Measurements from ENCODE around the gene NAA20. TPM values are rescaled to one million over a fixed set of nuclear protein-coding genes. Genes with fewer than 3 reads are reported as not detected.

The NAA20 gene
- total RNA-seq, 1 donor from 2014 or later, result 38.9 TPM

GRCh38 chr20:20017844-20018185 is 653 bp downstream of the NAA20 start:
- H3K27ac Mint-ChIP-seq, result peak overlapping the region; percentile 73
- DNase-seq (ENCODE audit: low spot score in 2 of 2, unreplicated experiment in 2 of 2), result no peak
- no peaks in the 10 kb centered on the region for H3K36me3 Mint-ChIP-seq
- H3K4me3 Mint-ChIP-seq, result peak overlapping the region; percentile 93
- no peaks in the 10 kb centered on the region for H3K9me3 Mint-ChIP-seq
- H3K27me3 Mint-ChIP-seq (ENCODE audit: low read depth), result no peaks in the 10 kb centered on the region
- peaks cover 23% of the 10 kb centered on the region for H3K4me1 Mint-ChIP-seq
- TF ChIP-seq CTCF (IDR thresholded peaks at IDR 0.05; ENCODE audit: unreplicated experiment), result no peak

GRCh38 chr20:20018366-20018765 is 1.2 kb downstream of the NAA20 start:
- no peak for TF ChIP-seq CTCF (IDR thresholded peaks at IDR 0.05; ENCODE audit: unreplicated experiment)
- Mint-ChIP-seq H3K9me3 (no peaks in the 10 kb centered on the region), H3K27me3 (ENCODE audit: low read depth) (no peaks in the 10 kb centered on the region), H3K36me3 (peaks cover under 1% of the 10 kb centered on the region), H3K4me3 (peak overlapping the region; percentile 93), H3K4me1 (peaks cover 23% of the 10 kb centered on the region), H3K27ac (peak overlapping the region; percentile 10)
- no peak for DNase-seq (ENCODE audit: low spot score in 2 of 2, unreplicated experiment in 2 of 2)

- Mint-ChIP-seq H3K36me3 (peaks cover 6% of the 10 kb centered on the region), H3K4me1 (peaks cover 23% of the 10 kb centered on the region), H3K4me3 (peak overlapping the region; percentile 93), H3K27me3 (ENCODE audit: low read depth) (no peaks in the 10 kb centered on the region), H3K9me3 (no peaks in the 10 kb centered on the region), H3K27ac (no peak overlapping the region)
- DNase-seq (ENCODE audit: low spot score in 2 of 2, unreplicated experiment in 2 of 2), result no peak
- no peak for TF ChIP-seq CTCF (IDR thresholded peaks at IDR 0.05; ENCODE audit: unreplicated experiment)
Measured at GRCh38 chr20:20019123-20019522, 2.0 kb downstream of the NAA20 start.

- DNase-seq (ENCODE audit: low spot score in 2 of 2, unreplicated experiment in 2 of 2), result no peak
- H3K27ac Mint-ChIP-seq, result peak overlapping the region; percentile 2
- H3K9me3 Mint-ChIP-seq, result no peaks in the 10 kb centered on the region
- peaks cover 6% of the 10 kb centered on the region for H3K36me3 Mint-ChIP-seq
- H3K4me3 Mint-ChIP-seq, result no peak overlapping the region
- no peaks in the 10 kb centered on the region for H3K27me3 Mint-ChIP-seq (ENCODE audit: low read depth)
- H3K4me1 Mint-ChIP-seq, result peaks cover 31% of the 10 kb centered on the region
- TF ChIP-seq CTCF (IDR thresholded peaks at IDR 0.05; ENCODE audit: unreplicated experiment), result no peak
Measured at GRCh38 chr20:20020908-20021307, 3.7 kb downstream of the NAA20 start.

- Mint-ChIP-seq H3K9me3 (no peaks in the 10 kb centered on the region), H3K27ac (no peak overlapping the region), H3K4me1 (peaks cover 30% of the 10 kb centered on the region), H3K27me3 (ENCODE audit: low read depth) (no peaks in the 10 kb centered on the region), H3K36me3 (peaks cover 6% of the 10 kb centered on the region), H3K4me3 (no peak overlapping the region)
- DNase-seq (ENCODE audit: low spot score in 2 of 2, unreplicated experiment in 2 of 2), result no peak
- no peak for TF ChIP-seq CTCF (IDR thresholded peaks at IDR 0.05; ENCODE audit: unreplicated experiment)
Measured at GRCh38 chr20:20021835-20022234, 4.7 kb downstream of the NAA20 start.

- H3K4me3 Mint-ChIP-seq, result no peak overlapping the region
- no peaks in the 10 kb centered on the region for H3K27me3 Mint-ChIP-seq (ENCODE audit: low read depth)
- H3K4me1 Mint-ChIP-seq, result peaks cover 26% of the 10 kb centered on the region
- H3K27ac Mint-ChIP-seq, result no peak overlapping the region
- H3K36me3 Mint-ChIP-seq, result peaks cover 6% of the 10 kb centered on the region
- DNase-seq (ENCODE audit: low spot score in 2 of 2, unreplicated experiment in 2 of 2), result no peak
- no peak for TF ChIP-seq CTCF (IDR thresholded peaks at IDR 0.05; ENCODE audit: unreplicated experiment)
- H3K9me3 Mint-ChIP-seq, result no peaks in the 10 kb centered on the region
Measured at GRCh38 chr20:20022498-20022897, 5.3 kb downstream of the NAA20 start.
